HEK293T (cell line): Measurements from ENCODE around the gene C15orf61.

Source experiments
- CTBP1 ChIP-seq: fragments of 450-650 bp; IDR thresholded peaks from 2 replicates; pipeline ENCODE4 v1.6.1; 2016; ENCODE audit warnings: borderline replicate concordance
- FOXA1 ChIP-seq: fragments of 450-650 bp; IDR thresholded peaks from 2 replicates; pipeline ENCODE4 v1.6.1; 2016; ENCODE audit warnings: mild to moderate bottlenecking
- FOXK2 ChIP-seq: fragments of 450-650 bp; IDR thresholded peaks from 2 replicates; pipeline ENCODE4 v1.6.1; 2016; ENCODE audit warnings: mild to moderate bottlenecking
- FOXM1 ChIP-seq: fragments of 450-650 bp; IDR thresholded peaks from 2 replicates; pipeline ENCODE4 v1.6.1; 2017; ENCODE audit warnings: mild to moderate bottlenecking, borderline replicate concordance
- L3MBTL2 ChIP-seq: fragments of 450-650 bp; conservative IDR thresholded peaks from 2 replicates; pipeline ENCODE4 v1.6.1; 2016; ENCODE audit warnings: mild to moderate bottlenecking
- SP1 ChIP-seq: fragments of 450-650 bp; IDR thresholded peaks from 2 replicates; pipeline ENCODE4 v1.6.1; 2017
- SUZ12 ChIP-seq: fragments of 450-650 bp; IDR thresholded peaks from 2 replicates; pipeline ENCODE4 v1.6.1; 2016; ENCODE audit warnings: mild to moderate bottlenecking

- TF ChIP-seq FOXM1 (no peak), FOXA1 (no peak), SP1 (no peak), FOXK2 (no peak), CTBP1 (no peak), L3MBTL2 (no peak), SUZ12 (no peak)
These were observed 29.6 kb downstream of the C15orf61 start for GRCh38 chr15:67550522-67550921.
